Measurements from ENCODE around the gene CIRBP. TPM values are rescaled to one million over a fixed set of nuclear protein-coding genes. Genes with fewer than 3 reads are reported as not detected.
A peak's percentile ranks its signal among the peaks of the same experiment; 100 is the strongest.

The CIRBP gene
- total and polyA plus RNA-seq, 2 of the 13 experiments (the other 11 are each of a cell fraction or from before 2014, with no cell fraction given), result 133 to 140 TPM

- TF ChIP-seq, protein P1, sequence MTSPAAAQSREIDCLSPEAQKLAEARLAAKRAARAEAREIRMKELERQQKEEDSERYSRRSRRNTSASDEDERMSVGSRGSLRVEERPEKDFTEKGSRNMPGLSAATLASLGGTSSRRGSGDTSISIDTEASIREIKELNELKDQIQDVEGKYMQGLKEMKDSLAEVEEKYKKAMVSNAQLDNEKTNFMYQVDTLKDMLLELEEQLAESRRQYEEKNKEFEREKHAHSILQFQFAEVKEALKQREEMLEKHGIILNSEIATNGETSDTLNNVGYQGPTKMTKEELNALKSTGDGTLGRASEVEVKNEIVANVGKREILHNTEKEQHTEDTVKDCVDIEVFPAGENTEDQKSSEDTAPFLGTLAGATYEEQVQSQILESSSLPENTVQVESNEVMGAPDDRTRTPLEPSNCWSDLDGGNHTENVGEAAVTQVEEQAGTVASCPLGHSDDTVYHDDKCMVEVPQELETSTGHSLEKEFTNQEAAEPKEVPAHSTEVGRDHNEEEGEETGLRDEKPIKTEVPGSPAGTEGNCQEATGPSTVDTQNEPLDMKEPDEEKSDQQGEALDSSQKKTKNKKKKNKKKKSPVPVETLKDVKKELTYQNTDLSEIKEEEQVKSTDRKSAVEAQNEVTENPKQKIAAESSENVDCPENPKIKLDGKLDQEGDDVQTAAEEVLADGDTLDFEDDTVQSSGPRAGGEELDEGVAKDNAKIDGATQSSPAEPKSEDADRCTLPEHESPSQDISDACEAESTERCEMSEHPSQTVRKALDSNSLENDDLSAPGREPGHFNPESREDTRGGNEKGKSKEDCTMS (CRISPR knock-in tag; conservative IDR thresholded peaks at IDR 0.05), result no peak
- no peak for TF ChIP-seq RCOR2 (CRISPR knock-in tag; IDR thresholded peaks at IDR 0.05)
- no peak for TF ChIP-seq ZKSCAN5 (CRISPR knock-in tag; IDR thresholded peaks at IDR 0.05)
- no peak for TF ChIP-seq ZNF446 (CRISPR knock-in tag; IDR thresholded peaks at IDR 0.05)
- TF ChIP-seq ZFP1 (CRISPR knock-in tag; IDR thresholded peaks at IDR 0.05), result no peak
- TF ChIP-seq ZNF644 (CRISPR knock-in tag; IDR thresholded peaks at IDR 0.05; ENCODE audit: low read depth), result no peak
- no peak for TF ChIP-seq NR2F2 (IDR thresholded peaks at IDR 0.05; ENCODE audit: borderline replicate concordance, low read depth)
- TF ChIP-seq ZNF383 (CRISPR knock-in tag; IDR thresholded peaks at IDR 0.05; ENCODE audit: borderline replicate concordance), result no peak
- TF ChIP-seq ZNF263 (CRISPR knock-in tag; IDR thresholded peaks at IDR 0.05), result 0 out of 2 replicates have a peak, but pooled peaks have one; percentile 26
- no peak for TF ChIP-seq SALL1 (CRISPR knock-in tag; IDR thresholded peaks at IDR 0.05)
- no peak for TF ChIP-seq MAF1 (CRISPR knock-in tag; IDR thresholded peaks at IDR 0.05; ENCODE audit: borderline replicate concordance)
- TF ChIP-seq MLXIP (CRISPR knock-in tag; IDR thresholded peaks at IDR 0.05; ENCODE audit: borderline replicate concordance), result no peak
- no peak for TF ChIP-seq ZNF567 (CRISPR knock-in tag; IDR thresholded peaks at IDR 0.05; ENCODE audit: borderline replicate concordance)
- TF ChIP-seq BHLHE40 (IDR thresholded peaks at IDR 0.05; ENCODE audit: low read length), result peak; percentile 82
- no peak for TF ChIP-seq ZNF343 (CRISPR knock-in tag; IDR thresholded peaks at IDR 0.05)
- TF ChIP-seq CAMTA2 (CRISPR knock-in tag; IDR thresholded peaks at IDR 0.05; ENCODE audit: borderline replicate concordance), result no peak
- no peak for TF ChIP-seq STAG1 (CRISPR knock-in tag; IDR thresholded peaks at IDR 0.05)
- TF ChIP-seq TCF12 (IDR thresholded peaks at IDR 0.05), result no peak
- no peak for TF ChIP-seq TCF12 (CRISPR knock-in tag; IDR thresholded peaks at IDR 0.05)
- no peak for TF ChIP-seq NFE2L1 (CRISPR knock-in tag; IDR thresholded peaks at IDR 0.05; ENCODE audit: borderline replicate concordance)
- TF ChIP-seq NFRKB (IDR thresholded peaks at IDR 0.05), result no peak
- TF ChIP-seq ZNF652 (CRISPR knock-in tag; IDR thresholded peaks at IDR 0.05; ENCODE audit: borderline replicate concordance, low read depth), result no peak
- no peak for TF ChIP-seq ZBTB1 (CRISPR knock-in tag; IDR thresholded peaks at IDR 0.05; ENCODE audit: borderline replicate concordance)
- TF ChIP-seq, protein P2, sequence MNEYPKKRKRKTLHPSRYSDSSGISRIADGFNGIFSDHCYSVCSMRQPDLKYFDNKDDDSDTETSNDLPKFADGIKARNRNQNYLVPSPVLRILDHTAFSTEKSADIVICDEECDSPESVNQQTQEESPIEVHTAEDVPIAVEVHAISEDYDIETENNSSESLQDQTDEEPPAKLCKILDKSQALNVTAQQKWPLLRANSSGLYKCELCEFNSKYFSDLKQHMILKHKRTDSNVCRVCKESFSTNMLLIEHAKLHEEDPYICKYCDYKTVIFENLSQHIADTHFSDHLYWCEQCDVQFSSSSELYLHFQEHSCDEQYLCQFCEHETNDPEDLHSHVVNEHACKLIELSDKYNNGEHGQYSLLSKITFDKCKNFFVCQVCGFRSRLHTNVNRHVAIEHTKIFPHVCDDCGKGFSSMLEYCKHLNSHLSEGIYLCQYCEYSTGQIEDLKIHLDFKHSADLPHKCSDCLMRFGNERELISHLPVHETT (CRISPR knock-in tag; conservative IDR thresholded peaks at IDR 0.05), result no peak
- no peak for TF ChIP-seq SOX6 (IDR thresholded peaks at IDR 0.05)
- TF ChIP-seq SOX6 (CRISPR knock-in tag; IDR thresholded peaks at IDR 0.05), result peak; percentile 28; the same call in 1 of the 2 replicates
- no peak for TF ChIP-seq GFI1 (CRISPR knock-in tag; IDR thresholded peaks at IDR 0.05; ENCODE audit: borderline replicate concordance)
Observed at GRCh38 chr19:1260749-1261537, 8.2 kb upstream of the CIRBP start (continued).

Measured in HepG2 (cell line).